HCT116 (cell line): ENCODE results near the gene FPR2. TPM values are rescaled to one million over a fixed set of nuclear protein-coding genes. Genes with fewer than 3 reads are reported as not detected.

Experiments used
- ATAC-seq: fragments of 200-7000 bp; cut with Tn5 transposase; 2 replicates; pipeline ENCODE4 v1.9.1; 2020; ENCODE audit warnings: mild to moderate bottlenecking, moderate library complexity
- BruUV-seq: library from RNA; stranded (reverse); fragments of 400-500 nt; replicated peaks from 2 replicates; lab custom pipeline; 2021; lab: Mats Ljungman, UMichigan
- CTCF ChIA-PET: fragments of 300-600 bp; sonication (Branson Sonifier 250); formaldehyde crosslinking; loops from one replicate; lab custom pipeline; 2021; ENCODE audit warnings: antibody characterized with exemption; lab: Charles Lee
- POLR2A ChIA-PET: fragments of 300-600, 350-600 bp; sonication (Branson Sonifier 250); formaldehyde crosslinking; loops from one replicate; lab custom pipeline; 2021; ENCODE audit warnings: antibody characterized with exemption; lab: Charles Lee
- RAD21 ChIA-PET, 2 experiments: fragments of 300-600 bp; sonication (Branson Sonifier 250); formaldehyde crosslinking; loops; one replicate each; lab custom pipeline; 2023; ENCODE audit warnings: low total read pairs in 2 of 2; ENCODE audit not compliant: uncharacterized antibody in 2 of 2, unreplicated experiment in 2 of 2, low non-redundant PET in 1 of 2; lab: Charles Lee
- DNase-seq: peaks from one replicate; pipeline ENCODE4 v3.0.0-alpha.2; 2010; ENCODE audit warnings: low read depth, low spot score
- H2AFZ ChIP-seq: fragments of 200-600 bp; shearing (Covaris generic), sonication (generic); 2 replicates; pipeline ENCODE4 v1.6.1; 2017; ENCODE audit warnings: low read depth, mixed run types, mixed read lengths, antibody characterized with exemption, low read length; ENCODE audit not compliant: poor library complexity, severe bottlenecking
- H3K27ac ChIP-seq: 2 replicates; pipeline ENCODE4 v1.5.1; 2012; ENCODE audit warnings: low read depth, low read length
- H3K27me3 ChIP-seq: fragments of 200-600 bp; sonication (generic); 2 replicates; pipeline ENCODE4 v1.6.1; 2016; ENCODE audit warnings: mixed run types, low read length, mixed read lengths; ENCODE audit not compliant: insufficient read depth
- H3K36me3 ChIP-seq, 2 experiments: fragments of 200-500 bp in 1 of 2; fragments of 200-600 bp in 1 of 2; sonication (Bioruptor generic) in 1 of 2; sonication (generic) in 1 of 2; 2 replicates each; pipeline versions ENCODE4 v1.5.1 to v1.6.1; 2014 to 2016; ENCODE audit warnings: low read length in 2 of 2, inconsistent platforms in 1 of 2, mixed read lengths in 1 of 2, mixed run types in 1 of 2; ENCODE audit not compliant: insufficient read depth in 2 of 2, control insufficient read depth in 1 of 2
- H3K4me1 ChIP-seq, 2 experiments: fragments of 200-600 bp in 1 of 2; sonication (generic) in 1 of 2; 2 replicates each; pipeline versions ENCODE4 v1.5.1 to v1.6.1; 2012 to 2017; ENCODE audit warnings: low read length in 2 of 2, inconsistent platforms in 1 of 2, mild to moderate bottlenecking in 1 of 2, mixed read lengths in 1 of 2, mixed run types in 1 of 2, moderate library complexity in 1 of 2; ENCODE audit not compliant: insufficient read depth in 2 of 2, control insufficient read depth in 1 of 2
- H3K4me2 ChIP-seq: fragments of 200-600 bp; sonication (generic); 2 replicates; pipeline ENCODE4 v1.6.1; 2017; ENCODE audit warnings: mixed run types, low read length, mixed read lengths
- H3K4me3 ChIP-seq, 2 experiments: fragments of 200-600 bp in 1 of 2; sonication (generic) in 1 of 2; replicated peaks in 1 of 2; 2 replicates each; pipeline ENCODE4 v1.5.1; 2011 to 2016; ENCODE audit warnings: low read length in 2 of 2, control low read depth in 1 of 2, low read depth in 1 of 2, mild to moderate bottlenecking in 1 of 2, mixed read lengths in 1 of 2, mixed run types in 1 of 2
- H3K79me2 ChIP-seq: fragments of 200-600 bp; sonication (generic); 2 replicates; pipeline ENCODE4 v1.6.1; 2017; ENCODE audit warnings: mild to moderate bottlenecking, mixed run types, low read length, moderate library complexity, mixed read lengths; ENCODE audit not compliant: insufficient read depth
- H3K9ac ChIP-seq: fragments of 200-600 bp; sonication (generic); 2 replicates; pipeline ENCODE4 v1.6.1; 2016; ENCODE audit warnings: low read length, mixed read lengths
- H3K9me2 ChIP-seq: fragments of 200-600 bp; sonication (generic), shearing (Covaris generic); 2 replicates; pipeline ENCODE4 v1.6.1; 2017; ENCODE audit warnings: mixed run types, mild to moderate bottlenecking, moderate library complexity; ENCODE audit not compliant: insufficient read depth
- H3K9me3 ChIP-seq, 2 experiments: fragments of 200-500 bp in 1 of 2; fragments of 200-600 bp in 1 of 2; sonication (Bioruptor generic) in 1 of 2; sonication (generic) in 1 of 2; 2 replicates each; pipeline ENCODE4 v1.6.1; 2014 to 2017; ENCODE audit warnings: low read length in 2 of 2, mixed read lengths in 2 of 2, inconsistent platforms in 1 of 2, low read depth in 1 of 2, mild to moderate bottlenecking in 1 of 2, mixed run types in 1 of 2, moderate library complexity in 1 of 2; ENCODE audit not compliant: control insufficient read depth in 1 of 2, insufficient read depth in 1 of 2
- H4K20me1 ChIP-seq: fragments of 200-600 bp; sonication (generic), shearing (Covaris generic); 2 replicates; pipeline ENCODE4 v1.6.1; 2017; ENCODE audit warnings: mixed run types, mild to moderate bottlenecking, moderate library complexity; ENCODE audit not compliant: insufficient read depth
- EGR1 ChIP-seq: IDR thresholded peaks from 2 replicates; pipeline ENCODE4 v1.6.1; 2012; ENCODE audit warnings: low read depth
- ELF1 ChIP-seq: IDR thresholded peaks from 2 replicates; pipeline ENCODE4 v1.6.1; 2012; ENCODE audit warnings: low read depth, borderline replicate concordance
- EZH2phosphoT487 ChIP-seq: fragments of 200-600 bp; IDR thresholded peaks from 2 replicates; pipeline ENCODE4 v1.6.1; 2018; ENCODE audit warnings: antibody characterized with exemption, borderline replicate concordance
- POLR2A ChIP-seq: IDR thresholded peaks from 2 replicates; pipeline ENCODE4 v1.7.0; 2011; ENCODE audit warnings: borderline replicate concordance; ENCODE audit not compliant: insufficient read depth, insufficient read length; ENCODE audit errors: extremely low read depth
- POLR2AphosphoS5 ChIP-seq: IDR thresholded peaks from 2 replicates; pipeline ENCODE4 v1.6.1; 2011; ENCODE audit warnings: mild to moderate bottlenecking, low read depth, low read length, moderate library complexity
- SIN3A ChIP-seq: IDR thresholded peaks from 2 replicates; pipeline ENCODE4 v1.6.1; 2012; ENCODE audit warnings: low read depth
- SP1 ChIP-seq: IDR thresholded peaks from 2 replicates; pipeline ENCODE4 v1.6.1; 2012; ENCODE audit warnings: low read depth
- TCF7L2 ChIP-seq: IDR thresholded peaks from 2 replicates; pipeline ENCODE4 v1.7.0; 2011; ENCODE audit warnings: borderline replicate concordance, inconsistent platforms; ENCODE audit not compliant: insufficient read depth, insufficient read length; ENCODE audit errors: extremely low read depth
- YY1 ChIP-seq: IDR thresholded peaks from 2 replicates; pipeline ENCODE4 v1.6.1; 2011; ENCODE audit warnings: low read length, low read depth, moderate library complexity, mild to moderate bottlenecking; ENCODE audit not compliant: insufficient replicate concordance; ENCODE audit errors: extremely low read depth
- ZFX ChIP-seq: fragments of 450-650 bp; IDR thresholded peaks from 2 replicates; pipeline ENCODE4 v1.6.1; 2017
- intact Hi-C: fragments of 100-400 bp; cut with micrococcal nuclease; formaldehyde crosslinking; loops from 2 replicates; pipeline ENCODE4 v1.10.0; 2022
- total RNA-seq: library from RNA; stranded (reverse); gene quantifications from one replicate; pipeline ENCODE4 v1.2.1, GENCODE V29; 2021; ENCODE audit not compliant: unreplicated experiment
- TF ChIP-seq, protein P1 (sequence below): IDR thresholded peaks from 2 replicates; pipeline ENCODE4 v1.6.1; 2012
- TF ChIP-seq, protein P2 (sequence below): IDR thresholded peaks from 2 replicates; pipeline ENCODE4 v1.6.1; 2012
- TF ChIP-seq, protein P3 (sequence below): IDR thresholded peaks from 2 replicates; pipeline ENCODE4 v1.6.1; 2012; ENCODE audit warnings: low read depth

FPR2 gene
- total RNA-seq, 1 experiment from 2014 or later, result not detected

DNA sequence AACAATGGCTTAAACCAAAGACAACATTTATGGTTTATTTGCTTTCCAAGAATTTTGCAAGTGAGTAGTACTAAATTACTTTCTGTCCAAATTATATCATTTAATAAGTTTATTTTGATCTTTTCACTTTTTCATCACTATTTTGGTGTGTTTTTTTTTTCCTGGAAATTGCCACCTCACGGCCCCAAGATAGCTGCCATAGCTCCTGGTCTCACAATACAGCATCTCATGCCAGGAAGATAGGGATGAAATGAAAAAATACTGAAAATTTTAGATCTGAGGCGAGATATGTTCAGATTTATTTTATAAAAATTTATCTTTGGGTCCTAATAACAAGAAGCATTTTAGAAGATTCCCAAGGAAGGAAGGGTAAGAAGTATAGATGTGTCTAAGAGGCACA, 27.0 kb downstream of the FPR2 start:
- CTCF ChIA-PET, result no interaction called here
- DNase-seq (no peak), ATAC-seq (no peak)
- no peak overlapping the region for H3K9ac ChIP-seq
- no peaks in the 10 kb centered on the region for H3K9me3 ChIP-seq
- no peaks in the 10 kb centered on the region for H3K27me3 ChIP-seq
- no peak overlapping the region for H3K4me3 ChIP-seq
- no TSS peak for BruUV-seq
- no peaks in the 10 kb centered on the region for H3K79me2 ChIP-seq
- H3K27ac ChIP-seq, result no peak overlapping the region
- TF ChIP-seq POLR2A (no peak), EZH2phosphoT487 (no peak), TCF7L2 (no peak), EGR1 (no peak), ZFX (no peak), ELF1 (no peak), SP1 (no peak), SIN3A (no peak), YY1 (no peak), POLR2AphosphoS5 (no peak)
- TF ChIP-seq, protein P1, sequence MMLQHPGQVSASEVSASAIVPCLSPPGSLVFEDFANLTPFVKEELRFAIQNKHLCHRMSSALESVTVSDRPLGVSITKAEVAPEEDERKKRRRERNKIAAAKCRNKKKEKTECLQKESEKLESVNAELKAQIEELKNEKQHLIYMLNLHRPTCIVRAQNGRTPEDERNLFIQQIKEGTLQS, result no peak
- TF ChIP-seq, protein P2, sequence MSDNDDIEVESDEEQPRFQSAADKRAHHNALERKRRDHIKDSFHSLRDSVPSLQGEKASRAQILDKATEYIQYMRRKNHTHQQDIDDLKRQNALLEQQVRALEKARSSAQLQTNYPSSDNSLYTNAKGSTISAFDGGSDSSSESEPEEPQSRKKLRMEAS, result no peak
- TF ChIP-seq, protein P3, sequence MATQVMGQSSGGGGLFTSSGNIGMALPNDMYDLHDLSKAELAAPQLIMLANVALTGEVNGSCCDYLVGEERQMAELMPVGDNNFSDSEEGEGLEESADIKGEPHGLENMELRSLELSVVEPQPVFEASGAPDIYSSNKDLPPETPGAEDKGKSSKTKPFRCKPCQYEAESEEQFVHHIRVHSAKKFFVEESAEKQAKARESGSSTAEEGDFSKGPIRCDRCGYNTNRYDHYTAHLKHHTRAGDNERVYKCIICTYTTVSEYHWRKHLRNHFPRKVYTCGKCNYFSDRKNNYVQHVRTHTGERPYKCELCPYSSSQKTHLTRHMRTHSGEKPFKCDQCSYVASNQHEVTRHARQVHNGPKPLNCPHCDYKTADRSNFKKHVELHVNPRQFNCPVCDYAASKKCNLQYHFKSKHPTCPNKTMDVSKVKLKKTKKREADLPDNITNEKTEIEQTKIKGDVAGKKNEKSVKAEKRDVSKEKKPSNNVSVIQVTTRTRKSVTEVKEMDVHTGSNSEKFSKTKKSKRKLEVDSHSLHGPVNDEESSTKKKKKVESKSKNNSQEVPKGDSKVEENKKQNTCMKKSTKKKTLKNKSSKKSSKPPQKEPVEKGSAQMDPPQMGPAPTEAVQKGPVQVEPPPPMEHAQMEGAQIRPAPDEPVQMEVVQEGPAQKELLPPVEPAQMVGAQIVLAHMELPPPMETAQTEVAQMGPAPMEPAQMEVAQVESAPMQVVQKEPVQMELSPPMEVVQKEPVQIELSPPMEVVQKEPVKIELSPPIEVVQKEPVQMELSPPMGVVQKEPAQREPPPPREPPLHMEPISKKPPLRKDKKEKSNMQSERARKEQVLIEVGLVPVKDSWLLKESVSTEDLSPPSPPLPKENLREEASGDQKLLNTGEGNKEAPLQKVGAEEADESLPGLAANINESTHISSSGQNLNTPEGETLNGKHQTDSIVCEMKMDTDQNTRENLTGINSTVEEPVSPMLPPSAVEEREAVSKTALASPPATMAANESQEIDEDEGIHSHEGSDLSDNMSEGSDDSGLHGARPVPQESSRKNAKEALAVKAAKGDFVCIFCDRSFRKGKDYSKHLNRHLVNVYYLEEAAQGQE, result no peak
- H2AFZ ChIP-seq, result no peak overlapping the region
- intact Hi-C loops, result loop anchor here (10.0 kb wide), 1 partner anchor 447 kb away; no protein-coding TSS in a partner anchor
- RAD21 ChIA-PET, result no interaction called here
- no peaks in the 10 kb centered on the region for H4K20me1 ChIP-seq
- H3K4me2 ChIP-seq, result no peak overlapping the region
- POLR2A ChIA-PET, result no interaction called here
- no peaks in the 10 kb centered on the region for H3K36me3 ChIP-seq
- no peaks in the 10 kb centered on the region for H3K4me1 ChIP-seq
- H3K9me2 ChIP-seq, result no peaks in the 10 kb centered on the region
